Sigmoid colon (tissue), 4 donors: ENCODE results near the gene ZNF185.

ENCODE experiments used
- CTCF ChIP-seq, 4 experiments: fragments of 450-650 bp in 3 of 4; fragments of 200-600 bp in 1 of 4; IDR thresholded peaks; one replicate each; pipeline ENCODE4 v1.5.1; 2016 to 2019; ENCODE audit warnings: antibody characterized with exemption in 4 of 4, mild to moderate bottlenecking in 3 of 4, moderate library complexity in 2 of 4
- EP300 ChIP-seq, 4 donors: sonication (generic); formaldehyde crosslinking; IDR thresholded peaks; one replicate each; pipeline ENCODE4 v1.6.1; 2017; ENCODE audit warnings: antibody characterized with exemption in 4 of 4
- POLR2A ChIP-seq, 2 donors: fragments of 450-650 bp; IDR thresholded peaks; one replicate each; pipeline ENCODE4 v1.6.1; 2016; ENCODE audit warnings: antibody characterized with exemption in 2 of 2, mild to moderate bottlenecking in 2 of 2, moderate library complexity in 2 of 2
- POLR2AphosphoS5 ChIP-seq, 4 donors: sonication (generic); formaldehyde crosslinking; IDR thresholded peaks; one replicate each; pipeline ENCODE4 v1.6.1; 2017; ENCODE audit warnings: antibody characterized with exemption in 4 of 4

DNA sequence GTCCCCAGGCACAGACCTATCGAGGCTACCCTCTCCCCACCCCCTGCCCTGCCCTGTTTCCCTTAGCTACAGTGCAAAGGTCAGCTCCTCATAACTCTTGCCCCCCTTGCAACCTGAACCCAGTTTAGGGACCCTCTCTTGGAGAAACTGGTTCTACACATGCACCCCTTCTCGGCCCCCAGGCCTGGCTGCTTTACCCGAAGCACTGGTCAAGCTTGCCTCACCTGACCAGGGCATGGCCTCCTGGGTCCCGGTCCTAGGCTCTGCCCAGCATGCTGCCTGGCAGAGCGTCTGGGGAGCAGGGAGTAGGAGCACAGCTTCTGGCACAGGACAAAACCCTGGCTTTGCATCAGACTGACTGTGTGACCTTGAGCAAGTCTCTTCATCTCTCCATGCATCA lies 28.0 kb downstream of the ZNF185 start:
- TF ChIP-seq POLR2AphosphoS5 (IDR thresholded peaks at IDR 0.05) (no peak), POLR2A (IDR thresholded peaks at IDR 0.05) (no peak), CTCF (IDR thresholded peaks at IDR 0.05) (no peak), EP300 (IDR thresholded peaks at IDR 0.05) (no peak)
